CD4-positive, alpha-beta T cell treated with Interleukin-10 for 1 hour (primary cell): Measurements from ENCODE around the gene AMDHD1.

Source experiments
- DNase-seq: peaks from one replicate; pipeline ENCODE4 v3.0.0-alpha.2; 2020

The AMDHD1 gene

DNA sequence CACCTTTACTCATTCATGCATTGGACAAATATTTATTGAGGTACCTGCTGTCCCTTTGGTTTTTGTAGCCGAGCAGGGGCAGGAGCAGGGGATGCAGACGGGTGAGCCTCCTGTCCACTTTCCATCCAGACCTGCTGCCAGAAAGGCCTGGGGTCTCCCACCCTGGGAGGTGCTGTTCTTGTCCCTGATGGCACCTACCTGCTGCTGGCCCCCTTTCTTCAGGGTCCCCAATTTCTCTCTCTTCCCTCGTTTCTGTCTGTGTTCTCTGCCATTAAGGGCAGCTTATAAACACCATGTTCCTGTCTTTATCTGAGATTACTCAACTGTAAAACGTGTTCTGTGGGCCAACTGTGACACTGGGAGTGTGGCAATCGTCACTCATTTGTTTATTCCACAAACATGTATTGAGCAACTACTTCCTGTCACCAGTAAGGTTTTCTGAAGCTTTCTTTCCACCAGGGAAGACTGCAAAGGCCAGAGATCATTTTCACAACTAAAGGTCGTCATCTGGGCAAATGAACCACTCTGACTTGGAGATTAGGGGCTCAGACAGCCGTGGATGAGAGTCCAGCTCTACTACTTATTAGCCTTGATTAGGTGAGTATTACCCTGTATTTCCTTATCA is 53.0 kb downstream of the AMDHD1 start, which contains the start of gene HAL:
HAL (minus strand) TSS at position 311 of the 625 bp plus-strand sequence. CDS start 434 bp downstream, outside the sequence.
- no peak for DNase-seq

DNA sequence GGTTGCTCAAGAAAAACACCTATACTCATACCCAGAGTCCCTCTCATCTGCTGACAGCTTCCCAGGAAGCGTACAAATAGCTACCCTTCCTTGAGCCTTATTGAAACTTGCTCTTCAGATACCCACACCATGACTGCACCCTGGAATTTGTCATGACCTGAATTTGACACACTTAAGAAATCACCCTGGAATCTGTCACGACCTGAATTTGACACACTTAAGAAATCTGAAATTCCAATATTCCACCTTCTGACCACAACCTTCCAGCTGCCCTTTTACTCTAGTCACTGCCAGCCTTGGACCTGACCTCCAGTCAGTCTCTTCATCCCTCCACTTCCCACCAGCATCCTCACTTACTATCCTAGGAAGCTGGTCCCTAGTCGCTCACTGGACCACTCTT is 54.1 kb downstream of the AMDHD1 start:
- no peak for DNase-seq

GRCh38 chr12:95997911-95998510 is 54.9 kb downstream of the AMDHD1 start:
- DNase-seq, result no peak

DNA sequence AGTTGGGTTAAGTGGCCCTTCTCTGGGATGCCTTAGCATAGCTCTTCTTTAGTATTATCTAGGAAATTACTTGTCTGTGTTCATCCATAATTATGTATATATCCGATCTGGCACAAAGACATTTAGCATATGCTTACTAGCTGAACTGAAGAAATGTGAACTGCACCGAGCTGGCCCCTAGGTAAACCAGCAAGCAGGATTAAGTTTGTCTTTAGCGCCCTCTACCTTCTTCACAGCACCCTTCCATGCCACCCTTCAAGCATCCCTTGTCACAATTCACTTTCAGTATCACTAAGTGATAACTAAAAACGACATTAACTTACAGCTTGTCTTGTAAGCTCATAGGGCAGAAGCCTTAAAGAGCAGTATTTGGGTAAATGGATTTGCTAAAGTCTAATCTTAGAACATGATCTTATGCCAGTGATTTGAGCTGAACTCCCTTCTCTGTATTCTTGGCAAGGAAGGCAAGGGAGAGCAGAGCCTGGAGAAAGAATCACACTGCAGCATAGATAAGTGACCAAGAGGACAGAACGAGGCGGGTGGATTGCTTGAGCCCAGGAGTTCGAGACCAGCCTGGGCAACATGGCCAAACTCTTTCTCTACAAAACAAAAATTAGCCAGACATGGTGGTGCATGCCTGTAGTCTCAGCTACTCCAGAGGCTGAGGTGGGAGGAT is 55.6 kb downstream of the AMDHD1 start:
- DNase-seq, result peak; percentile 73

DNA sequence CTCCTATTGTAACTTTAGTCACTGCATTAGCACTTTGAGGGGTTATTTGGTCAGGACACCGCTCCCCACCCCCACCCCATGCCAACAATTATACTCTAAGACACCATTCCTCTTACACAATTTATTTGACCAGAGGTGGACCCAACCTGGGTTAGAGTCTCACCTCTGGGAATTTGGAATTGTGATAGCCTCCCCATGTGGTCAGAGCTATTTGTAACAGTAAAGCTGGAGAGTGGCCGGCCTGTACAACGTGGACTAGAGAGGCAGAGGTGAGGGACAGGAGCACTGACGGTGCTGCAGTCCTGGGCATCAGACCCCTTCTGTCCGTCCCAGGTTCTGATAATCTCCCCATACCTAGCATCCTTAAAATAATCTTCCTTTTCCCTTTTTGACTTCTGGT is 56.4 kb downstream of the AMDHD1 start:
- no peak for DNase-seq

DNA sequence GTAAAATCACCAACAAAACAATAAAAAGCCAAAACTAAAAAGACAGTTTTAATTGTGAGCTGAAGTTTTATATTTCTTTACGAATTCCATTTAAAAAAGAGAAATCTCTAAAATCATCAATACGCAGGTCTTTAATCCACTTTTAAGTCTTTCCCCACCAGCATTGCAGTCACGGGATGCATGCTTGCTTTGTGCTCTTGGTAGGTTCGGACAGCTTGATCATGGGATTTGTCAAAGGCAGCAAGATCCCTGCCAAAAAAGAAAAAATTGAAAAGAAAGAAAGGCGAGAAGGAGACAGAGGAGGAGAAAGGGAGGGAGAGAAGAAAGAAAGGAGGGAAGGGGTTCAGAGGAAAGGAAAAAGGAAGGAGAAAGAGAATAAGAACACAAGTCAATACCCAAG is 57.7 kb downstream of the AMDHD1 start:
- DNase-seq, result no peak

- no peak for DNase-seq
These were observed 63.6 kb downstream of the AMDHD1 start for GRCh38 chr12:96006727-96007126.

- DNase-seq, result no peak
These were observed 64.6 kb downstream of the AMDHD1 start for GRCh38 chr12:96007729-96008128.

- no peak for DNase-seq
These were observed 71.9 kb downstream of the AMDHD1 start for GRCh38 chr12:96014943-96015599.

DNA sequence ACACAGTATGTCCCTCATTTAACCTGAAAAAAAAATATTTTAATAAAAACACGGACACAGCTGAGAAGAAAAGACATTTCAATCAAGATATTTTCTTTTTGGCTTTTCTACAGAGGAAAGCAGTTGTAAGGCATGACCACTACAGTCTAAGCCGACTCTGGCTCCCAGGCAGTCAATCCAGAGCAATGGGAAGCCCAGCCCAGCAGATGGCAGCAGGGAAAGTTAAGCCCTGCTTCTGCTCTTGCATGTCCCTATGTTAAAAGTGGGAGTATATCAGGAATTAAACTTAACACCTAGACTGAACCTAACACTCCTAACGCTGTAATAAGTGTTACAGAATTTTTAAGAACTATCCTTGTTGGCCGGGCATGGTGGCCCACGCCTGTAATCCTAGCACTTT is 72.5 kb downstream of the AMDHD1 start:
- no peak for DNase-seq
